HPDE6-E6E7 (cell line): Measurements from ENCODE around the gene FAM174C.

Experiments
- DNase-seq: peaks from one replicate; pipeline ENCODE4 v3.0.0; 2011; ENCODE audit warnings: missing footprints; ENCODE audit errors: extremely low spot score

The FAM174C gene

DNA sequence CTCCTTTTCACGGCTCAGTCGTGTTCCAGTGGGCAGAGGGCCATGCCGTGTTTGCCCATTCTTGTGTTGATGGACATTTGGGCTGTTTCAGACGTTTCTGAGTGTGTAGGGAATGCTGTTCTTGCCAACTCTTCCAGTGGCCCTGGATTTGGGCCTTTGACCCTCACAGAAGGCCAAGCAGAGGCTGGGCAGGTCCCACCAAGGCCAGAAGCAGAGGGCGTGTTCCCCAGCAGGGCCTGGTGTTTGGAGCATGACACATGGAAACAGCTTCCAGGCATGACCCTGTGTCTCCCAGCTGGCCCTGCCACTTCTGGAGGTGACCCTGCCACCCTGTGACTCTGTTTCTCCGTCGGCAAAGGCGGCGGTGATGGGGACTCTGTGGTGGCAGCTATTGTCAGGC is 46.2 kb downstream of the FAM174C start:
- DNase-seq = no peak

GRCh38 chr19:1322198-1322981 is 47.1 kb downstream of the FAM174C start:
- DNase-seq = no peak

GRCh38 chr19:1324249-1324805 is 49.0 kb downstream of the FAM174C start:
- DNase-seq = no peak

- DNase-seq = peak; percentile 47
Observed at GRCh38 chr19:1324806-1325567, 49.7 kb downstream of the FAM174C start.

- DNase-seq = no peak
Observed at GRCh38 chr19:1325568-1326294, 50.4 kb downstream of the FAM174C start.

GRCh38 chr19:1327125-1327524 is 51.8 kb downstream of the FAM174C start:
- no peak for DNase-seq
